Measurements from ENCODE around the gene CDH26. TPM values are rescaled to one million over a fixed set of nuclear protein-coding genes. Genes with fewer than 3 reads are reported as not detected.

CDH26 gene
- total RNA-seq, 2 experiments from 2014 or later, result 0.19 to 0.36 TPM

DNA sequence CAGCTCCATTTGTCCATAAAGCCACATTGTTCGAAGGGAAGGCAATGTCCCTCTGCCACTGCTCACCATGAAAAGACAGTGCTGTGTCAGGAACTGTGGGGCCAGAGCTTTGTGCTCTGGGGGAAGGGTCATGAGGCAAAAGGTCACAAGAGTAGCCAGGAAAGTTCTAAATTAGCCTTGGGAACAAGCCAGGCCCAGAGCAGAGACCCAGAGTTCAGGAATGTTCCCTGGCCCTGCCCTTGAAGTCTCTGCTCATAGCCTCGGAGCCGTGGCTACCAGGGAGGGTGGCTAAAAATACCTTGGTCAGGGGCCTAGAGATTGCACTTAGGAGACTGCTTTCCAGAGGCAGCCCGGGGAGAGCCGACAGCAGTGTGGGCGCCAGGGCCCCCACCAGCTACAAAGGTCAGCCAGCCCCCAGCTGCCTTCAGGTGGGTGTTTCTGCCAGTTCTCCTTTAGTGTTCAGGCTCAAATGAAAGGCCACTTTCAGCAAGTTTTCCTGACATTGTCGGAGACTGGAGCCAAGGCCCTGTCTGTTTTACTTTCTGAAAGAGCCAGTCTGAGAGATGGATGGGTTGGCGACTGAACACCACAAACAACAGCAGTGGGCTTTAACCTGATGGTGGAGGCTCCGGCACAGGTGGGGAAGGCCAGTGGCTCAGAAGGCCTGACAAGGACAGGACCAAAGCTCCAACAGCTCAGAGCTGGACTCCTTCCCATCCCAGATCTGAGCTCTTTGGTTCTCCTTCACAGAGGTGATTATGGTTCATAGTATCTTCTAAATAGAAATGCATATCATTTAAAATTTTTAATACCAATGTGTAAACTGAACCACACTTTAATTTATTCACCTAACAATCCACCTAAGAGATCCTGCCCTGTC, 76.2 kb downstream of the CDH26 start:
- Histone ChIP-seq H4K20me1 (ENCODE audit: insufficient read depth, low read length) (no peaks in the 10 kb centered on the region), H3K4me3 (ENCODE audit: low read depth, low read length, poor library complexity, severe bottlenecking) (no peak overlapping the region), H2AFZ (ENCODE audit: low read length) (no peak overlapping the region), H3K9me2 (ENCODE audit: insufficient read depth, low read length) (no peaks in the 10 kb centered on the region), H3K79me2 (ENCODE audit: insufficient read depth, low read depth, low read length) (no peaks in the 10 kb centered on the region), H3K4me1 (ENCODE audit: insufficient read depth, low read length, poor library complexity, severe bottlenecking) (no peaks in the 10 kb centered on the region), H3K4me2 (ENCODE audit: low read length) (no peak overlapping the region), H3K36me3 (ENCODE audit: insufficient read depth, low read length) (no peaks in the 10 kb centered on the region), H3K27ac (ENCODE audit: low read depth, low read length, poor library complexity, severe bottlenecking) (no peak overlapping the region), H3K9me3 (ENCODE audit: low read length) (no peaks in the 10 kb centered on the region)
- TF ChIP-seq, protein P1, sequence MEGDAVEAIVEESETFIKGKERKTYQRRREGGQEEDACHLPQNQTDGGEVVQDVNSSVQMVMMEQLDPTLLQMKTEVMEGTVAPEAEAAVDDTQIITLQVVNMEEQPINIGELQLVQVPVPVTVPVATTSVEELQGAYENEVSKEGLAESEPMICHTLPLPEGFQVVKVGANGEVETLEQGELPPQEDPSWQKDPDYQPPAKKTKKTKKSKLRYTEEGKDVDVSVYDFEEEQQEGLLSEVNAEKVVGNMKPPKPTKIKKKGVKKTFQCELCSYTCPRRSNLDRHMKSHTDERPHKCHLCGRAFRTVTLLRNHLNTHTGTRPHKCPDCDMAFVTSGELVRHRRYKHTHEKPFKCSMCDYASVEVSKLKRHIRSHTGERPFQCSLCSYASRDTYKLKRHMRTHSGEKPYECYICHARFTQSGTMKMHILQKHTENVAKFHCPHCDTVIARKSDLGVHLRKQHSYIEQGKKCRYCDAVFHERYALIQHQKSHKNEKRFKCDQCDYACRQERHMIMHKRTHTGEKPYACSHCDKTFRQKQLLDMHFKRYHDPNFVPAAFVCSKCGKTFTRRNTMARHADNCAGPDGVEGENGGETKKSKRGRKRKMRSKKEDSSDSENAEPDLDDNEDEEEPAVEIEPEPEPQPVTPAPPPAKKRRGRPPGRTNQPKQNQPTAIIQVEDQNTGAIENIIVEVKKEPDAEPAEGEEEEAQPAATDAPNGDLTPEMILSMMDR (conservative IDR thresholded peaks at IDR 0.05; ENCODE audit: low read length), result no peak
- TF ChIP-seq EZH2phosphoT487 (IDR thresholded peaks at IDR 0.05; ENCODE audit: borderline replicate concordance, low read depth, low read length), result no peak
- intact Hi-C loops (cut with micrococcal nuclease; ENCODE audit: unreplicated experiment), result no loop called here
- BruUV-seq (replicated peaks), result no TSS peak
- CTCF ChIA-PET (ENCODE audit: unreplicated experiment), result no interaction called here
- DNase-seq (ENCODE audit: low spot score), result no peak
- POLR2A ChIA-PET, result no interaction called here

DNA sequence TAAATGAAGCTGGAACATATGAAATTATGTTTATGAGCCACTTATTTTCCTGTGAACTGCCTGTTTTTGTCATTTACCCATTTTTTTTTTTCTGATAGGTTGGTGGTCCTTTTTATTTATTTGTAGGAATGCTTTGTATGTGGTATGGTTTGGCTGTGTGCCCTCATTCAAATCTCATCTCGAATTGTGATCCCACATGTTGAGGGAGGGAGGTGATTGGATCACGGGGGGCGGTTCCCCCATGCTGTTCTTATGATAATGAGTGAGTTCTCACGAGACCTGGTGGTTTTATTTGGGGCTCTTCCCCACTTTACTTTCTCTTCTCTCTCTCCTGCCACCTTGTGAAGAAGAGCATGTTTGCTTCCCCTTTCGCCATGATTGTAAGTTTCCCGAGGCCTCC, 77.3 kb downstream of the CDH26 start:
- TF ChIP-seq EZH2phosphoT487 (IDR thresholded peaks at IDR 0.05; ENCODE audit: borderline replicate concordance, low read depth, low read length), result no peak
- TF ChIP-seq, protein P1 (conservative IDR thresholded peaks at IDR 0.05; ENCODE audit: low read length), result no peak
- BruUV-seq (replicated peaks), result no TSS peak
- H3K4me2 ChIP-seq (ENCODE audit: low read length), result no peak overlapping the region
- H3K4me1 ChIP-seq (ENCODE audit: insufficient read depth, low read length, poor library complexity, severe bottlenecking), result no peaks in the 10 kb centered on the region
- no peak overlapping the region for H2AFZ ChIP-seq (ENCODE audit: low read length)
- H3K27ac ChIP-seq (ENCODE audit: low read depth, low read length, poor library complexity, severe bottlenecking), result no peak overlapping the region
- H3K9me2 ChIP-seq (ENCODE audit: insufficient read depth, low read length), result no peaks in the 10 kb centered on the region
- ChIA-PET POLR2A (interaction anchor here (0.6 kb wide), 1 partner anchor 650 kb away, joined by 3 read pairs; no protein-coding TSS in a partner anchor), CTCF (ENCODE audit: unreplicated experiment) (no interaction called here)
- H3K4me3 ChIP-seq (ENCODE audit: low read depth, low read length, poor library complexity, severe bottlenecking), result no peak overlapping the region
- no peaks in the 10 kb centered on the region for H3K79me2 ChIP-seq (ENCODE audit: insufficient read depth, low read depth, low read length)
- intact Hi-C loops (cut with micrococcal nuclease; ENCODE audit: unreplicated experiment), result no loop called here
- no peaks in the 10 kb centered on the region for H3K9me3 ChIP-seq (ENCODE audit: low read length)
- DNase-seq (ENCODE audit: low spot score), result no peak
- no peaks in the 10 kb centered on the region for H4K20me1 ChIP-seq (ENCODE audit: insufficient read depth, low read length)
- no peaks in the 10 kb centered on the region for H3K36me3 ChIP-seq (ENCODE audit: insufficient read depth, low read length)

DNA sequence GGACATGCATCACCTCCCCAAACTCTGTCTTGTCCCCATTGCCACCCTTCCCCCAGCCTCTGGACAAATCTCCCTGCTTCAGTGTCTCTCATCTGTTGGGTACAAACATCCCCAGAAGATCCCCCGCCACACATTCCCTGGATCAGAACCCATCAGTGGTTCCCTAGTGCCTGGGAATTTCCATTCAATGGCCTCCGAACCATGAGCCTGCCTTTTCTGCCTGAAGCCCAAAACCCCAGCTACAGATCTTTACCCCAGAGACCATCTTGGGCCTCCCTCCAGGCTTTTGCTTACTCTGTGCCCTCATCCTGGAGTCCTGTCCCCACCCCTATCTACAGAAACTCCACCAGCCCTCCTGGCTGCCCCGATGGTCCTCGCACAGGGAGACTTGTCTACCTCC, 78.1 kb downstream of the CDH26 start:
- DNase-seq (ENCODE audit: low spot score), result no peak
- intact Hi-C loops (cut with micrococcal nuclease; ENCODE audit: unreplicated experiment), result no loop called here
- Histone ChIP-seq H3K9me3 (ENCODE audit: low read length) (no peaks in the 10 kb centered on the region), H3K4me2 (ENCODE audit: low read length) (no peak overlapping the region), H2AFZ (ENCODE audit: low read length) (no peak overlapping the region), H3K79me2 (ENCODE audit: insufficient read depth, low read depth, low read length) (no peaks in the 10 kb centered on the region), H3K9me2 (ENCODE audit: insufficient read depth, low read length) (no peaks in the 10 kb centered on the region), H3K36me3 (ENCODE audit: insufficient read depth, low read length) (no peaks in the 10 kb centered on the region), H3K27ac (ENCODE audit: low read depth, low read length, poor library complexity, severe bottlenecking) (no peak overlapping the region), H3K4me1 (ENCODE audit: insufficient read depth, low read length, poor library complexity, severe bottlenecking) (no peaks in the 10 kb centered on the region), H4K20me1 (ENCODE audit: insufficient read depth, low read length) (no peaks in the 10 kb centered on the region), H3K4me3 (ENCODE audit: low read depth, low read length, poor library complexity, severe bottlenecking) (no peak overlapping the region)
- POLR2A ChIA-PET, result no interaction called here
- no peak for TF ChIP-seq EZH2phosphoT487 (IDR thresholded peaks at IDR 0.05; ENCODE audit: borderline replicate concordance, low read depth, low read length)
- TF ChIP-seq, protein P1 (conservative IDR thresholded peaks at IDR 0.05; ENCODE audit: low read length), result no peak
- CTCF ChIA-PET (ENCODE audit: unreplicated experiment), result no interaction called here
- no TSS peak for BruUV-seq (replicated peaks)

Measured in OCI-LY7 (cell line).